HepG2 (cell line): Measurements from ENCODE around the gene NID1. TPM values are rescaled to one million over a fixed set of nuclear protein-coding genes. Genes with fewer than 3 reads are reported as not detected.

Experiments used
- ATAC-seq: fragments of 200-7000 bp; cut with Tn5 transposase; 3 replicates; pipeline ENCODE4 v1.9.1; 2020; ENCODE audit warnings: mild to moderate bottlenecking, moderate library complexity
- BruUV-seq: library from RNA; stranded (reverse); fragments of 400-500 nt; replicated peaks from 2 replicates; lab custom pipeline; 2021; lab: Mats Ljungman, UMichigan
- CTCF ChIA-PET: fragments of 300-600 bp; formaldehyde crosslinking; extraction: SDS; loops from one replicate; lab custom pipeline; 2021; ENCODE audit warnings: low total read pairs, inconsistent platforms, low intra/inter-chr PET ratio; lab: Yijun Ruan, JAX
- POLR2A ChIA-PET: fragments of 350-600 bp; sonication (Branson Sonifier 250); formaldehyde crosslinking; loops from one replicate; lab custom pipeline; 2020; ENCODE audit warnings: antibody characterized with exemption, inconsistent platforms; lab: Yijun Ruan, JAX
- DNase-seq: peaks from one replicate; pipeline ENCODE4 v3.0.0-alpha.2; 2015; ENCODE audit warnings: low spot score
- FAIRE-seq: peaks from 3 replicates; lab custom pipeline; 2011; peaks lifted over from hg19 to GRCh38; lab: Jason Lieb, UNC
- H2AFZ ChIP-seq: one replicate; pipeline ENCODE4 v1.6.1; 2011; ENCODE audit warnings: low read length, inconsistent platforms
- H3K27ac ChIP-seq: fragments of 300-600 bp; 3 replicates; pipeline ENCODE4 v1.8.0; 2011; ENCODE audit warnings: mixed run types, mild to moderate bottlenecking, mixed read lengths, low read length, inconsistent platforms; ENCODE audit not compliant: insufficient read depth; ENCODE audit errors: extremely low read length
- H3K27me3 ChIP-seq, 2 experiments: fragments of 200-600 bp in 1 of 2; 2 replicates in 1 of 2; 3 replicates in 1 of 2; pipeline versions ENCODE4 v1.6.0 to v1.8.0; 2011; ENCODE audit warnings: low read length in 2 of 2, mild to moderate bottlenecking in 2 of 2, moderate library complexity in 2 of 2, inconsistent platforms in 1 of 2; ENCODE audit not compliant: insufficient read depth in 2 of 2, control insufficient read depth in 1 of 2
- H3K36me3 ChIP-seq, 2 experiments: fragments of 200-600 bp in 1 of 2; replicated peaks in 1 of 2; 2 replicates in 1 of 2; 3 replicates in 1 of 2; pipeline versions ENCODE4 v1.5.1 to v1.8.0; 2011; ENCODE audit warnings: low read length in 2 of 2, inconsistent platforms in 1 of 2; ENCODE audit not compliant: insufficient read depth in 2 of 2, control insufficient read depth in 1 of 2
- H3K4me1 ChIP-seq: 2 replicates; pipeline ENCODE4 v1.5.1; 2012; ENCODE audit warnings: low read length, inconsistent platforms; ENCODE audit not compliant: insufficient read depth
- H3K4me2 ChIP-seq: 2 replicates; pipeline ENCODE4 v1.6.0; 2011; ENCODE audit warnings: low read depth, low read length, inconsistent platforms
- H3K4me3 ChIP-seq, 3 experiments: fragments of 200-600 bp in 1 of 3; sonication (generic), shearing (Covaris generic) in 1 of 3; replicated peaks in 1 of 3; 2 replicates each; pipeline ENCODE4 v1.5.1; 2011 to 2016; ENCODE audit warnings: low read length in 3 of 3, inconsistent platforms in 2 of 3, low read depth in 2 of 3, mild to moderate bottlenecking in 2 of 3, control low read depth in 1 of 3, mixed read lengths in 1 of 3; ENCODE audit not compliant: insufficient read depth in 1 of 3
- H3K79me2 ChIP-seq: one replicate; pipeline ENCODE4 v1.6.1; 2011; ENCODE audit warnings: low read length, inconsistent platforms; ENCODE audit not compliant: insufficient read depth
- H3K9ac ChIP-seq: 2 replicates; pipeline ENCODE4 v1.6.0; 2011; ENCODE audit warnings: mild to moderate bottlenecking, low read depth, low read length, inconsistent platforms; ENCODE audit not compliant: insufficient read depth
- H3K9me3 ChIP-seq: 2 replicates; pipeline ENCODE4 v1.5.1; 2012; ENCODE audit warnings: mild to moderate bottlenecking, low read length
- H4K20me1 ChIP-seq: 2 replicates; pipeline ENCODE4 v1.6.0; 2011; ENCODE audit warnings: inconsistent platforms, mild to moderate bottlenecking, low read length, moderate library complexity; ENCODE audit not compliant: insufficient read depth
- EP300 ChIP-seq, 3 experiments: sonication (generic) in 1 of 3; formaldehyde crosslinking in 1 of 3; IDR thresholded peaks; 2 replicates each; pipeline versions ENCODE4 v1.5.1 to v1.6.1; 2011 to 2020; ENCODE audit warnings: low read depth in 2 of 3, low read length in 2 of 3, borderline replicate concordance in 1 of 3, improper control_type of control experiment in 1 of 3, mild to moderate bottlenecking in 1 of 3, missing genetic modification reagents in 1 of 3, moderate library complexity in 1 of 3
- HNF4G ChIP-seq, 2 experiments: sonication (generic) in 1 of 2; formaldehyde crosslinking in 1 of 2; IDR thresholded peaks; 2 replicates each; pipeline versions ENCODE4 v1.4.0 to v1.6.1; 2011 to 2020; ENCODE audit warnings: borderline replicate concordance in 2 of 2, low read depth in 2 of 2, mild to moderate bottlenecking in 2 of 2, low read length in 1 of 2, missing genetic modification reagents in 1 of 2, moderate library complexity in 1 of 2
- LRRFIP1 ChIP-seq: sonication (generic); formaldehyde crosslinking; conservative IDR thresholded peaks from 2 replicates; pipeline ENCODE4 v1.4.0; 2020; ENCODE audit warnings: missing genetic modification reagents
- MAX ChIP-seq: IDR thresholded peaks from 2 replicates; pipeline ENCODE4 v1.6.1; 2012; ENCODE audit warnings: inconsistent platforms
- NFKB2 ChIP-seq: sonication (generic); formaldehyde crosslinking; IDR thresholded peaks from 2 replicates; pipeline ENCODE4 v1.4.0; 2020; ENCODE audit warnings: missing genetic modification reagents, borderline replicate concordance
- PRDM10 ChIP-seq: sonication (generic); formaldehyde crosslinking; IDR thresholded peaks from 2 replicates; pipeline ENCODE4 v1.4.0; 2020; ENCODE audit warnings: low read depth, missing genetic modification reagents
- RFX1 ChIP-seq: fragments of 450-650 bp; IDR thresholded peaks from 2 replicates; pipeline ENCODE4 v1.6.1; 2017
- SOX13 ChIP-seq, 3 experiments: fragments of 450-650 bp in 1 of 3; sonication (generic) in 1 of 3; formaldehyde crosslinking in 1 of 3; IDR thresholded peaks in 2 of 3; conservative IDR thresholded peaks in 1 of 3; 2 replicates each; pipeline versions ENCODE4 v1.5.0 to v1.6.1; 2016 to 2020; ENCODE audit warnings: antibody characterized with exemption in 1 of 3, mild to moderate bottlenecking in 1 of 3, missing compliant biosample characterization in 1 of 3, missing genetic modification reagents in 1 of 3, moderate library complexity in 1 of 3
- TFAP4 ChIP-seq: sonication (generic); IDR thresholded peaks from 2 replicates; pipeline ENCODE4 v1.6.1; 2016; ENCODE audit warnings: low read depth, borderline replicate concordance
- ZEB1 ChIP-seq: IDR thresholded peaks from 2 replicates; pipeline ENCODE4 v1.6.1; 2012; ENCODE audit warnings: mild to moderate bottlenecking, low read depth, inconsistent platforms; ENCODE audit not compliant: insufficient replicate concordance
- ZNF354B ChIP-seq: sonication (generic); formaldehyde crosslinking; IDR thresholded peaks from 2 replicates; pipeline ENCODE4 v1.8.0; 2022; ENCODE audit warnings: mild to moderate bottlenecking, missing genetic modification reagents
- ZNF530 ChIP-seq: sonication (generic); formaldehyde crosslinking; IDR thresholded peaks from 2 replicates; pipeline ENCODE4 v1.5.0; 2020; ENCODE audit warnings: low read depth, mild to moderate bottlenecking, missing genetic modification reagents
- ZNF703 ChIP-seq: sonication (generic); formaldehyde crosslinking; IDR thresholded peaks from 2 replicates; pipeline ENCODE4 v1.5.1; 2020; ENCODE audit warnings: missing genetic modification reagents, mild to moderate bottlenecking, moderate library complexity, borderline replicate concordance
- ZNF75D ChIP-seq: sonication (generic); formaldehyde crosslinking; IDR thresholded peaks from 2 replicates; pipeline ENCODE4 v1.8.1; 2023; ENCODE audit warnings: missing genetic modification reagents, mild to moderate bottlenecking, borderline replicate concordance
- ZSCAN21 ChIP-seq: sonication (generic); formaldehyde crosslinking; IDR thresholded peaks from 2 replicates; pipeline ENCODE4 v1.8.0; 2022; ENCODE audit warnings: mild to moderate bottlenecking, missing genetic modification reagents, moderate library complexity, borderline replicate concordance
- WGBS: methylation state at CpG from one replicate; pipeline ENCODE4 v1.1.6; 2017; ENCODE audit warnings: low lambda C conversion rate; 5-methylcytosine and 5-hydroxymethylcytosine counted together
- in situ Hi-C: cut with HindIII; loops from 2 replicates; pipeline ENCODE4 v1.10.0; 2017; ENCODE audit warnings: low pct_unique_long_range_greater_than_20kb; ENCODE audit not compliant: extremely low pct_ligation_motif_present
- intact Hi-C: fragments of 100-400 bp; cut with micrococcal nuclease; formaldehyde crosslinking; loops from one replicate; pipeline ENCODE4 v1.10.0; 2022; ENCODE audit not compliant: unreplicated experiment
- polyA plus RNA-seq, 8 experiments: library from polyadenylated mRNA; depleted of rRNA in 3 of 8; stranded (reverse) in 7 of 8; unstranded in 1 of 8; fragments of >200 nt; fragmentation: Illumina TruSeq in 4 of 8; extraction: Trizol in 4 of 8; gene quantifications; 2 replicates each; pipeline versions ENCODE4 v1.2.1 to v1.2.3, GENCODE V29; 2011 to 2016; ENCODE audit warnings: low read depth in 4 of 8, missing spikeins in 1 of 8, mixed read lengths in 1 of 8; ENCODE audit not compliant: insufficient read depth in 1 of 8
- total RNA-seq, 5 experiments: library from RNA; depleted of rRNA; stranded (reverse); fragments of >200 nt; fragmentation: Illumina TruSeq; extraction: Trizol; gene quantifications; 2 replicates each; pipeline ENCODE4 v1.2.3, GENCODE V29; 2016; ENCODE audit warnings: low read depth in 1 of 5

Gene NID1
- total and polyA plus RNA-seq, 2 of the 13 experiments (the other 11 are each of a cell fraction or from before 2014, with no cell fraction given), result 50.2 to 56.1 TPM

GRCh38 chr1:236075848-236076247, 11.0 kb upstream of the NID1 start:
- H3K36me3 ChIP-seq, result no peaks in the 10 kb centered on the region
- peak; percentile 48 for DNase-seq
- 3% methylated on average over 4 of the region's 4 CpGs for WGBS
- peaks cover 41% of the 10 kb centered on the region for H3K4me1 ChIP-seq
- no peak overlapping the region for H3K9ac ChIP-seq
- in situ Hi-C loops (no loop called here), intact Hi-C loops (no loop called here)
- H3K79me2 ChIP-seq, result no peaks in the 10 kb centered on the region
- POLR2A ChIA-PET, result interaction anchor here (1.3 kb wide), 1 partner anchor 11 kb away, joined by 10 read pairs; the partner anchor contains the start of gene NID1
- peak; percentile 64 for FAIRE-seq
- no peak overlapping the region for H3K4me3 ChIP-seq
- ATAC-seq, result peak; percentile 73
- no peaks in the 10 kb centered on the region for H3K9me3 ChIP-seq
- no peak overlapping the region for H2AFZ ChIP-seq
- CTCF ChIA-PET, result no interaction called here
- H3K27me3 ChIP-seq, result peaks cover 0 to 6% of the 10 kb centered on the region in 2 experiments; a peak in 1 of 5 replicates
- H3K4me2 ChIP-seq, result peak overlapping the region; percentile 36
- H4K20me1 ChIP-seq, result no peaks in the 10 kb centered on the region
- H3K27ac ChIP-seq, result peak overlapping the region; percentile 3
- no TSS peak for BruUV-seq
- no peak for TF ChIP-seq RFX1
- peak; percentile 52; the same call in 1 of the 2 replicates for TF ChIP-seq ZNF703 (CRISPR knock-in tag)
- peak; percentile 69 for TF ChIP-seq ZEB1
- no peak for TF ChIP-seq ZSCAN21 (CRISPR knock-in tag)
- TF ChIP-seq HNF4G (IDR thresholded peaks at IDR 0.05; ENCODE audit: borderline replicate concordance, low read depth, low read length), result peak; percentile 89
- TF ChIP-seq HNF4G (CRISPR knock-in tag; IDR thresholded peaks at IDR 0.05; ENCODE audit: borderline replicate concordance, low read depth), result peak; percentile 71
- TF ChIP-seq ZNF75D (CRISPR knock-in tag), result no peak
- 0 out of 2 replicates have a peak, but pooled peaks have one; percentile 39 for TF ChIP-seq MAX
- no peak for TF ChIP-seq ZNF354B (CRISPR knock-in tag)
- TF ChIP-seq TFAP4, result peak; percentile 55; the same call in 1 of the 2 replicates
- TF ChIP-seq EP300 (IDR thresholded peaks at IDR 0.05; ENCODE audit: low read depth in 2 of 2, low read length in 2 of 2), result peak in 1 of 2 experiments; percentile 67; a peak in 1 of 4 replicates
- TF ChIP-seq EP300 (CRISPR knock-in tag; IDR thresholded peaks at IDR 0.05; ENCODE audit: borderline replicate concordance), result no peak
- no peak for TF ChIP-seq LRRFIP1 (CRISPR knock-in tag)
- no peak for TF ChIP-seq NFKB2 (CRISPR knock-in tag)
- TF ChIP-seq SOX13 (IDR thresholded peaks at IDR 0.05), result no peak
- peak in 1 of 2 experiments; percentile 43; a peak in 2 of 4 replicates for TF ChIP-seq SOX13 (CRISPR knock-in tag; conservative IDR thresholded peaks at IDR 0.05 in 1 of 2, IDR thresholded peaks at IDR 0.05 in 1 of 2)
- TF ChIP-seq PRDM10 (CRISPR knock-in tag), result peak; percentile 71; the same call in 1 of the 2 replicates
- TF ChIP-seq ZNF530 (CRISPR knock-in tag), result no peak
